Natural killer cell (primary cell): ENCODE data around the gene SPAG6. TPM values are rescaled to one million over a fixed set of nuclear protein-coding genes. Genes with fewer than 3 reads are reported as not detected.

Experiments used
- ATAC-seq, 3 donors: fragments of 150-1000 bp in 2 of 3; fragments of 200-7000 bp in 1 of 3; cut with Tn5 transposase; 1 replicate in 1 of 3; 2 replicates in 2 of 3; pipeline ENCODE4 v1.10.0; 2021; ENCODE audit warnings: mild to moderate bottlenecking in 2 of 3, moderate library complexity in 2 of 3
- DNase-seq, 2 donors: peaks; one replicate each; pipeline versions ENCODE4 v3.0.0 to v3.0.0-alpha.2; 2013 to 2021; ENCODE audit warnings: mixed read lengths in 1 of 2
- H3K27ac ChIP-seq: one replicate; pipeline ENCODE4 v1.5.1; 2013; ENCODE audit warnings: mild to moderate bottlenecking, low read length
- H3K27me3 ChIP-seq: one replicate; pipeline ENCODE4 v1.6.1; 2013; ENCODE audit warnings: low read length; ENCODE audit not compliant: control insufficient read depth, insufficient read depth
- H3K36me3 ChIP-seq: one replicate; pipeline ENCODE4 v1.6.1; 2013; ENCODE audit warnings: low read length; ENCODE audit not compliant: control insufficient read depth, insufficient read depth
- H3K4me1 ChIP-seq: one replicate; pipeline ENCODE4 v1.6.1; 2013; ENCODE audit warnings: low read length; ENCODE audit not compliant: control insufficient read depth, insufficient read depth
- H3K4me3 ChIP-seq: one replicate; pipeline ENCODE4 v1.5.1; 2013; ENCODE audit warnings: low read length
- H3K9me3 ChIP-seq: one replicate; pipeline ENCODE4 v1.6.1; 2013; ENCODE audit warnings: low read length; ENCODE audit not compliant: control insufficient read depth, insufficient read depth
- H3K27ac Mint-ChIP-seq, 2 donors: one replicate each; pipeline ENCODE4 v1.8.0; 2022; ENCODE audit warnings: mild to moderate bottlenecking in 2 of 2, mixed read lengths in 2 of 2, moderate library complexity in 1 of 2
- H3K27me3 Mint-ChIP-seq, 2 donors: one replicate each; pipeline ENCODE4 v1.8.0; 2022; ENCODE audit warnings: low read depth in 2 of 2, mixed read lengths in 2 of 2
- H3K36me3 Mint-ChIP-seq: one replicate; pipeline ENCODE4 v1.8.0; 2022; ENCODE audit warnings: mixed read lengths
- H3K4me1 Mint-ChIP-seq, 2 donors: one replicate each; pipeline ENCODE4 v1.8.0; 2022; ENCODE audit warnings: mixed read lengths in 2 of 2
- H3K4me3 Mint-ChIP-seq: one replicate; pipeline ENCODE4 v1.8.0; 2022; ENCODE audit warnings: mild to moderate bottlenecking, moderate library complexity, mixed read lengths
- H3K9me3 Mint-ChIP-seq, 2 donors: one replicate each; pipeline ENCODE4 v1.8.0; 2022; ENCODE audit warnings: mixed read lengths in 2 of 2
- CTCF ChIP-seq: fragments of 200-600 bp; IDR thresholded peaks from one replicate; pipeline ENCODE4 v1.8.0; 2022; ENCODE audit warnings: antibody characterized with exemption
- WGBS: methylation state at CpG from one replicate; pipeline ENCODE4 v1.1.7; 2013; ENCODE audit warnings: missing lambda C conversion rate; ENCODE audit not compliant: insufficient coverage; 5-methylcytosine and 5-hydroxymethylcytosine counted together
- intact Hi-C: fragments of 100-400 bp; cut with micrococcal nuclease; formaldehyde crosslinking; loops from one replicate; pipeline ENCODE4 v1.14.2; 2022
- total RNA-seq, 4 donors: library from RNA; stranded (reverse); fragments of 120-200 nt in 1 of 4; gene quantifications; one replicate each; pipeline versions ENCODE4 v1.2.3 to v1.2.4, GENCODE V29; 2013 to 2022

SPAG6 gene
- total RNA-seq, 3 donors from 2014 or later (not counting 1 experiment from before 2014, with no cell fraction given), result 0.35 to 0.79 TPM; not detected in 1

DNA sequence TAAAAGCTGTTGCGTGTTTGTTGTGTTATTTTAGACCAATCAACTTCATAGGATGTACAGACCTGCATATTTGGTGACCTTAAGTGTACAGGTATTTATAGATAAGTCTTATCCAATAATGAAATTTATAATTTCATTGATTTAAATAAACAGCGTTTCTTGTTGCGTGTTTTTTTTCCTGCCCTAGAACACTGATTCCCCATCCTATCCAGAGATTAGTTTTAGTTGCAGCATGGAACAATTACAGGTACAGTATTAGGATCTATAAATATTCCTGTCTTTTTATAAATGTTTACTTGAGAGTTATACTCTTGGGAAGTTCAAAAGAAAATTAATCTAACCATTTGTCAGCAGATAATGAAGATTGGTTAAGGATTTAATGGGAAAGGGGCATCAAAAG is 26.5 kb upstream of the SPAG6 start:
- peak overlapping the region in 1 of 2 donors; percentile 94 for H3K27ac Mint-ChIP-seq
- H3K4me1 Mint-ChIP-seq, result peaks cover 32 to 51% of the 10 kb centered on the region in 2 donors
- H3K9me3 Mint-ChIP-seq, result no peaks in the 10 kb centered on the region
- peaks cover 18% of the 10 kb centered on the region for H3K27me3 ChIP-seq
- no peak for TF ChIP-seq CTCF
- H3K4me3 ChIP-seq, result no peak overlapping the region
- intact Hi-C loops, result loop anchor here (5.0 kb wide), 3 partner anchors 66 to 786 kb away; partner anchors contain the start of gene MLLT10
- H3K9me3 ChIP-seq, result no peaks in the 10 kb centered on the region
- no peaks in the 10 kb centered on the region for H3K36me3 ChIP-seq
- H3K27ac ChIP-seq, result no peak overlapping the region
- WGBS, result 83% methylated on average over 1 of the region's 3 CpGs
- no peaks in the 10 kb centered on the region for H3K36me3 Mint-ChIP-seq
- peak overlapping the region; percentile 99 for H3K4me3 Mint-ChIP-seq
- H3K4me1 ChIP-seq, result peaks cover 18% of the 10 kb centered on the region
- DNase-seq (no peak), ATAC-seq (no peak)
- peaks cover 12 to 18% of the 10 kb centered on the region in 2 donors for H3K27me3 Mint-ChIP-seq

- ATAC-seq, result no peak
- Mint-ChIP-seq H3K27me3 (peaks cover 16 to 26% of the 10 kb centered on the region in 2 donors), H3K27ac (peak overlapping the region; percentile 94 to 98), H3K4me1 (peaks cover 40 to 59% of the 10 kb centered on the region in 2 donors), H3K9me3 (no peaks in the 10 kb centered on the region), H3K4me3 (peak overlapping the region; percentile 99), H3K36me3 (no peaks in the 10 kb centered on the region)
- DNase-seq, result peak in 1 of 2 donors; percentile 7
- WGBS, result 80% methylated on average over 10 of the region's 10 CpGs
- H3K27ac ChIP-seq, result no peak overlapping the region
- H3K4me3 ChIP-seq, result no peak overlapping the region
- no peaks in the 10 kb centered on the region for H3K36me3 ChIP-seq
- H3K4me1 ChIP-seq, result peaks cover 20% of the 10 kb centered on the region
- intact Hi-C loops, result loop anchor here (5.0 kb wide), 3 partner anchors 67 to 787 kb away; partner anchors contain the start of gene MLLT10
- peaks cover 26% of the 10 kb centered on the region for H3K27me3 ChIP-seq
- no peaks in the 10 kb centered on the region for H3K9me3 ChIP-seq
- TF ChIP-seq CTCF, result no peak
These were observed 25.7 kb upstream of the SPAG6 start for GRCh38 chr10:22319547-22319979.

GRCh38 chr10:22319980-22320558 is 25.2 kb upstream of the SPAG6 start:
- Mint-ChIP-seq H3K4me1 (peaks cover 45 to 62% of the 10 kb centered on the region in 2 donors), H3K27me3 (peaks cover 16 to 30% of the 10 kb centered on the region in 2 donors), H3K9me3 (no peaks in the 10 kb centered on the region), H3K36me3 (no peaks in the 10 kb centered on the region), H3K4me3 (peak overlapping the region; percentile 99), H3K27ac (peak overlapping the region; percentile 94 to 98)
- ATAC-seq, result no peak
- 9% methylated on average over 28 of the region's 30 CpGs for WGBS
- H3K4me1 ChIP-seq, result peaks cover 25% of the 10 kb centered on the region
- H3K36me3 ChIP-seq, result no peaks in the 10 kb centered on the region
- DNase-seq, result peak in 1 of 2 donors; percentile 30
- intact Hi-C loops, result loop anchor here (5.0 to 10.0 kb wide), 5 partner anchors 68 to 788 kb away; partner anchors contain the start of genes DNAJC1, MLLT10 and PIP4K2A
- no peak for TF ChIP-seq CTCF
- peak overlapping the region; percentile 40 for H3K4me3 ChIP-seq
- peak overlapping the region; percentile 61 for H3K27ac ChIP-seq
- peaks cover 27% of the 10 kb centered on the region for H3K27me3 ChIP-seq
- H3K9me3 ChIP-seq, result no peaks in the 10 kb centered on the region
